C4-2B (cell line): ENCODE measurements around the gene ANXA11.

Source experiments
- CTCF ChIP-seq: fragments of 450-650 bp; conservative IDR thresholded peaks from 2 replicates; pipeline ENCODE4 v1.5.1; 2017; ENCODE audit warnings: mild to moderate bottlenecking
- ZFX ChIP-seq: fragments of 450-650 bp; IDR thresholded peaks from 2 replicates; pipeline ENCODE4 v1.6.1; 2017

- no peak for TF ChIP-seq CTCF
- no peak for TF ChIP-seq ZFX
These were observed 21.9 kb downstream of the ANXA11 start for GRCh38 chr10:80183436-80183835.
